CD4-positive, alpha-beta T cell treated with Interleukin-6 at 100 ng/mL for 8 hours (primary cell): ENCODE measurements around the gene ZNF444.

Source experiments
- DNase-seq: peaks from one replicate; pipeline ENCODE4 v3.0.0-alpha.2; 2020; ENCODE audit warnings: mixed read lengths, low spot score

The ZNF444 gene

DNA sequence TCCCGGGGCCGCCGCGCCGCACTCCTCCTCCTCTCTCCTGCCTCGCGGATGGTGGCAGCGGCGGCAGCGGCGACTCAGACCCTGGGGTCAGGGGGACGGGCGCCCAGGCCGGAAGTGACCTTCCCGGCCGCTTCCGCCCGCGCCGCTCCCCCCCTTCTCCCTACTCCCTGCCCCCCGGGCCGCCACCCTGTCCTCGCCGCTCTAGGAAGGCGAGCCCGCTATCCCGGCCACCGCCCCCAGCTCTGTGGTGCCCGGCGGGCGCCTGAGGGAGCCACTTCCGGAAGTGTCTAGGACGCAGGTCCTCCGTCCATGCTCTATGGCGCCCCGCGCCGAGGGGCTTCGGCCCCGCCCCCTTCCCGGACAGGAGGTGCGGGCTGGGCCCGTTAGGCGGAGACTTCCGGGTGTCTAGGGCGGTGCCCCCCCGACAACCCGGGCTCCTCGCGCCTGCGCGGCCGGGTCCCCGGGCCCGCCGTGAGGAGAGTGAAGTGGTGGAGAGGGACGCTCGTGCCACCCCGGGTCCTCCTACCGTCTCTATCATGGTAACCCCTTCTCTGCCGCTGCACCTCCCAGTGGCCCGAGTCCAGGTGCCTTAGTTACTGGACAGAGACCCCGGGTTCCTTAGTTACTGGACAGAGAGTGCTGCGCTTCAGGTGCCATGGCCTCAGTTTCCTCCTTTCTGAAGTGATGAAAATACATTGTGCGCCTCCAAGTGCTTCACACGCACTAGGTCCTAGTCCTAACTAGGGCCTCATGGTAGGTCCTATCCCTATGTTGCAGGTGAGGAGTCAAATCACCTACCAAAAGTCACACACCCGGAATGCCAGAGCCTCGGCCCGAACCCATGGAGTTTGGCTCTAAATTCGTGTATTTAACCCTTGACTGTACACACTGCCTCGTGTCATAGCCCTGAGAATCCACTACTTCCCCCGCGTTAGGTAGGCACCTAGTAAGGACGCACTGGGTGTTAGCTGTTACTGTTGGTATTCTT lies 19.6 kb upstream of the ZNF444 start, which contains the start of gene ZNF787:
TSS of gene ZNF787 (minus strand) at position 116 of the 988 bp plus-strand sequence. CDS start 18,078 bp downstream, outside the sequence.
- DNase-seq: peak; percentile 97

DNA sequence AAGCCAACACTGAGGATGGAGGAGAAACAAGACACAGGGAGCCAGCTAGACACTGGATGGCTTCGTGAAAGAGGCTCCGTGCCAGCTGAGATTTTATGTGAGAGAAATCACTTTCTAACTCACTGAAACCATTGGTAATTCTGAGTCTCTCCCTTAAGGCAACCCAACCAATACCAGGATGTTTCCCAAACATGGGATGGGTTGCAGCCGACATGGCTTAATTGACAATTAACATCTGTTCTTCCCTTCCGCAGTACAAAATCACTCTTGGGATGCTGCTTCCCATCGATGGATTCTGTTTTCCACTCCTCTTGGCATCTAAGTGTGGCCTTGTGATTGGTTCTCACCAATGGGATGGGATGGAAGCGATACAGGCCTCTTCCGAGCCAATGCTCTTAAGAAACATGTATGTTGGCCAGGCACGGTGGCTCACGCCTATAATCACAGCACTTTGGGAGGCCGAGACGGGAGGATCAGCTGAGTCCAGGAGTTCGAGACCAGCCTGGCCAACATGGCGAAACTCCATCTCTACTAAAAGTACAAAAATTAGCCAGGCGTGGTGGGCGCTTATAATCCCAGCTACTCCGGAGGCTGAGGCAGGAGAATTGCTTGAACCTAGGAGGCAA lies 17.7 kb upstream of the ZNF444 start:
- no peak for DNase-seq

DNA sequence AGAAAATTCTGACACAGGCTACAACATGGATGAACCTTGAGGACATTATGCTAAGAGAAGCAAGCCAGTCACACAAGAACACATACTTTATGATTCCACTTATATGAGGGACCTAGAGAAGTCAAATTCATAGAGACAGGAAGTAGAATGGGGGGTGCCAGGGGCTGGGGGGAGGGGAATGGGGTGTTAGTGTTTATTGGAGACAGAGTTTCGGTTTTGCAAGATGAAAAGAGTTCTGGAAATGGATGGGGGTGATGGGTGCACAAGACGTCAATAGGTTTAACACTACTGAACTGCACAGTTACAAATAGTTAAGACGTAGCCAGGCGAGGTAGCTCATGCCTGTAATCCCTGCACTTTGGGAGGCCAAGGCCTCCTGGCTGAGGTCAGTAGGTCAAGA lies 16.5 kb upstream of the ZNF444 start:
- DNase-seq: peak; percentile 52

DNA sequence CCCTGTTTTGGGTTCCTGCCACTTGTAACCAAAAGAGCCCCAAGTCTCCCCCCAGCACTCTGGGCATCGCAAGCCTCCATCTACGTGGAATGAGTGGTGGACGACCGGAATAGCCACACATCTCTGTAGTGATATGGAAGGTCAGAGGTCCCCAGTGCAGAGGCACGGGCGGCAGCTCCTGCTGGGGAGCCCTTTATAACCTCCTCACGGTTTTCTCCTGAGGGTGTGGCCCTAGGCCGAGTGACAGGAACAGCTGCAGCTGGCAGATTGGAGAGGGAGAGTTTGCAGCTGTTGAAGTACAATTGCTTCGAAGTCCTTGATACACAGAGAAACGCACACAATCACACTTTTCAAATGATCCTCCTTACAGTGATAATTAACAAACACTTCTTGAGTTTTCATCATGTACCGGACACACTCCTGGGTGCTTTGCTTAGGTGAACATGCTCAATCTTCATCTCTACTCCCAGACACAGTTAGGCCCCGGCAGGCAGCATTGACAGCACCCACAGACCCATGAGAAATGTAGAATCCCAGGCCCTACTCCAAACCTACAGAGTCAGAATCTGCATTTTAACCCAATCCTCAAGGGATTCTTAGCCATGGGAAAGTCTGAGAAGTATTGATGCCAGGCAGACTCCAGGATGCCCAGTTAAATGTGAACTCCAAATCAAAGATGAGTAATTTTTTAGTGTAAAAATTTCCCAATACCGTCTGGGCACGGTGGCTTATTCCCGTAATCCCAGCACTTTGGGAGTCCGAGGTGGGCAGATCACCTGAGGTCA lies 15.1 kb upstream of the ZNF444 start:
- no peak for DNase-seq

DNA sequence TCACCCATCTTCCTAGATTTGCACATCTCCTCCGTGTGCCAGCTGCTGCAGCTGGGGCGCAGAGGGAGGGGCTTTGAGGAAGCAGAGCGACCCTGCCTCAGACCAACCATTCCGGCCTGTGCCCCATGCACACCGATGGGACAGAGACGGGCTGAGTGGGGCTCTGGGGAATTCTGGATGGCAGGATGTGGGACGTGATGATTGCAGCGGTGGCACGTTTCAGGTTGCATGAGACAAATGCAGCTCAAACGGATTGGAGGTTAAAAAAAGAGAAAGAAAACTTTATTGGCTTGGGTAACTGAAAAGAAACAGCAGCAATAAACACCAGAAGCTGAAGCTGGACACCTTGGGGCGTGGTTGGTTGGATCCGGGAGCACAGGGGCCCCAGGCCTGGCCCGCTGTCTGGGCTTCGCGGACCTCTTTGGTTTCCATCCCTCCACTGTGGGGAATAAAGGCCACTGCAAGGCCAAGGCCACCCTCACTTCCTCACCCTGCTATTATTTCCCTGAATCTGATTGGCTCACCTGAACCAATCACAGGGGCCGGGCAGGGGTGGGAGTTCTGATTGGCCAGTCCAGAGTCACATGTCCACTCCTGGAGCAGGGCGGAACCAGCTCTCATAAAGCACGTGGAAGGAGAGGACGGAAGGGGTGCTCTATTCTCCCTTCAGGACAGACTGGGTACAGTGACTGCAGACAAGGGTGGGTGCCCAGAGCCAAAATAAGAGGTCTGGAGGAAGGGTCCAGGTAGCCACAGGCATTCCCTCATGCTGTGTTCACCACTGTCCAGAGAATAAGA lies 13.9 kb upstream of the ZNF444 start:
- DNase-seq: no peak

DNA sequence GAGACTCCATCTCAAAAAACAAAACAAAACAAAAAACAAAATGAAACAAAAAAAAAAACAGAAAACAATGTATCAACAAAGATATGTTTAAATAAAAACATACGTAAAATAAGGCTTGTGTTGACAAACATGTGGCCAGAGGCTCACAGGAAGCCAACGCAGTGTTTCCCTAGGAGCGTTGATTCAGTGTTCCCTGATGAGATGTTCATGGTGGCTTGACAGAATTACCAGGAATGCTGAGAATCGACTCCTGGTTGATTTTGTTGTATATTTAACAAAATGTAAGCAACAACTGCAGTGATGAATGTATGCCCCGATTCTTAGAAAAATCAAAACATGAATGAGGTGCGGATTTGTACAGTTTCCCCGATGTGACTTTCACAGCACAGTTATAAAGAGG lies 11.1 kb upstream of the ZNF444 start:
- no peak for DNase-seq

DNA sequence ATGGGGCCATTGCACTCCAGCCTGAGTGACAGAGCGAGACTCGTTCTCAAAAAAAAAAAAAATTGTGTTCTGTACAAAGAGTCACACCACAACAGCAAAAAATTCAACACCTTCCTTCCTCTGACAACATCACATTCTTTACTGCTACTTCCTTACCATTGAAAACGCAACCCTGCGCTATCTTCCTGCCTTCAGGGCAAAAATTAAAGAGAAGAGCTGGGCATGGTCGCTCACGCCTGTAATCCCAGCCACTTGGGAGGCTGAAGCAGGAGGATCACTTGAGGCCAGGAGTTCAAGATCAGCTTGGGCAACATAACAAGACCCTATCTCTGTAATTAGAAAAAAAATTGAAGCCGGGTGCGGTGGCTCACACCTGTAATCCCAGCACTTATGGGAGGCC lies 9.4 kb upstream of the ZNF444 start:
- no peak for DNase-seq

DNA sequence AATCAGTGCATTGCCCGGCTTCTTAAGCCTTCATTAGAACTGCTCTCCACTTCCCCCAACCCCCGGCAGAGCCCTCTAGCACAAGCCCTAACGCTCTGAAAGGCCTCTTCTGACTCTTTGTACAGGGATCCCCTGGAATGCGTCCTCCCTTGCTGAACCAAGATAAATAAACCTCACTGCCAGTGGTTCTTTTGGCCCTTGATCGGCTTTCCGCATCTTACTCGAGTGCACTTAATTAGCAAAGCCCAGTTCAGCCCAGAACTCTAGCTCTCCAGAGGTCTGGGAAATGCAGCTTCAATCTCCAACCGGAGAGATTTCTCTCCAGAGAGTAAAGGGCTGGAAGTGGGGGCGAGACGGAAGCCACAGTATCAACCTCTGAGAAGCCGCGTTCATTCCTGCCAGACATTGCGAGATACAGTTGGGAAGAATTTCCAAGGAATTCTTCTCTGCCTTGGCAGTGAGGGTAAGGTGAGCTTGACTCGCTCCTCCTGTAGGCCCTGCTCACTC lies 8.7 kb upstream of the ZNF444 start:
- DNase-seq: no peak

DNA sequence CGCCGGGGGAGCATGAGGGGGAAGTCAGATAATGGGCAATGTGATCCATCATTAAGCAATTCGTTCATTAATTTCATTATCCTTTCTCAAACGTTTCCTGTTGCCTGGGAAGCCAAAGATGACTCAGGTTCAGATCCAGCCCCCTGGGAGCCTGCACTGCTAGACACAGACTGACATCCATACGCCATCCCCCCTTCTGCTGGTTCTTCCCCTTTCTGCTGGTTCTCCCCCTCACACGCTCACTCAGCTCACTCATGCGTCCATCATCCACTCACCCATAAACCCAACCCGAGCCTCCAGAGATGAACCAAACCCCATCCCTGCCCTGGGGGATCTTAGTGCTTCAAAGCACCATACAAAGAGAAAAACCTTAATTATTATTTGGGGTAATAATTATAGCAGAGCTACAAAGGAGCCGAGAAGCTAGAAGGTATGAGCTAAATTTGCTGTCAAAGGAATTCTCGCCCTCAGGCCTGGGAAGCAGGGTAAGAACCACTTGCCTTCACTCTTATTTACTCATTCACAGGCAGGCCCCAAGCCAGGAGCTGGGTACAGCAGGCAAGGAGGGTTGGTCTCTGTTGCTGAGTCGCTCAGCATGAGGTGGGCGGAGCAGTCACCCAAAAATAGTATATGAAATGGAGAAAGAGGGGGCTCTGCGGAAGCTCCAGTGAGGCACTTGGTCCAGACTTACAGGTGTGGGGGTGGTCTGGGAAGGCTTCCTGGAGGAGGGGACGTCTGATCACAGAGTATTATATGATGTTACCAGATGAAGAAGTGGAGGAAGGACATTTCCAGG lies 7.0 kb upstream of the ZNF444 start:
- no peak for DNase-seq

DNA sequence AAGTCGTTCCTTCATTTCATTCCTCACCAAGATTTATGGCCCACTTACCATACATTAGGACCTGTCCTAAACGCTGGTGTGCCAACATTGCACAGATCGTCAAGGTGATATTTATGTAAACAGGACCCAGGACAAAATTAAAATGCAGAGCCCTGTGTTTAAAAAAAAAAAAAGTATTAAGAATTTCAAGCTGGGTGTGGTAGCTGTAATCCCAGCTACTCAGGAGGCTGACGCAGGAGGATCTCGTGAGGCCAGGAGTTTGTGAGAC lies 6.5 kb upstream of the ZNF444 start:
- no peak for DNase-seq

DNA sequence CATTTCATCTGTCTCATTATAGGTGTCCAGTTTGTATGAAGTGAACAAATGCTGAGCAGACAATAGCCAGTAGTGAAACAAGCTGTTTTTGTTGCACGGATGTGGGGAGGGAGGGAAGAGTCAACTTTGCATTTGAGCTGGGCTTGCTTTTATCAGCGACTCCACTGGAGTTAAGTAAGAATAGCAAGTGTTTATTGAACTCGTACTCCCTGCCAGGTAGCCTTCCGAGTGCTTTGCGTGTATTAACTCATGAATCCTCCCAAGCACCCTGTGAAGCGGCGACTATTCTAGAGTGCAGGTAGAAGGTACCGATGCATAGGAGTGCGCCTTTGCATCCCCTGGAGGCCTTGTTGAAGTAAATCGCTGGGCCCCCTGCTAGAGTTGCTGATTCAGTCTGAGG lies 4.7 kb upstream of the ZNF444 start:
- DNase-seq: no peak

DNA sequence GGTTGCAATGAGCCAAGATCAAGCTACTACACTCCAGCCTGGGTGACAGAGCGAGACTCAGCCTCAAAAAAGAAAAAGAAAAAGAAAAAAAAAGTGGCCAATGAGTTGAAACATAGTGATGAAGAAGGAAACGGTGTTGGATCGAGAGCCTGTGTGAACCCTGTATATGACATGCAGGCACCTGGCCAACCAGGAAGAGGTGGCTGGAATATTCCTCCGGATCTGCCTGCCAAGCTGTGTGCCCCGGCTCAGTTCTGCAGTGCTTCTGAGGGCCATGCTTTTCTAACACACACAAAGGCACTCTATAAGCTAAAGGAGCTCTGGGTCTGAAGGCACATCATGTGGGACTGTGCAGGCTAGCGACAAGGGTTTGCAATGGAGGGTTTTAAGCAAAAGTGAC lies 3.7 kb upstream of the ZNF444 start:
- no peak for DNase-seq

DNA sequence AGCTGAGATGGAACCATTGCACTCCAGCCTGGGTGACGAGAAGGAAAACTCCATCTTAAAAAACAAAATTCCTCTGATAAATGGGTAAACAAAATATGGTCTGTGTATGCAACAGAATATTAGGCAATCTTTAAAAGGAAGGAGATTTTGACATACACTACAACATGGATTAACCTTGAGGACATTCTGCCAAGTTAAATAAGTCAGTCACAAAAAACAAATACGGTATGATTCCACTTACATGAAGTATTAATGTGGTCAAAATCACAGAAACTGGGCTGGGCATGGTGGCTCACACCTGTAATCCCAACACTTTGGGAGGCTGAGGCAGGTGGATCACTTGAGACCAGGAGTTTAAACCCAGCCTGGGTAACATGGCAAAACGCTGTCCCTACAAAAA lies 3.0 kb upstream of the ZNF444 start:
- no peak for DNase-seq

DNA sequence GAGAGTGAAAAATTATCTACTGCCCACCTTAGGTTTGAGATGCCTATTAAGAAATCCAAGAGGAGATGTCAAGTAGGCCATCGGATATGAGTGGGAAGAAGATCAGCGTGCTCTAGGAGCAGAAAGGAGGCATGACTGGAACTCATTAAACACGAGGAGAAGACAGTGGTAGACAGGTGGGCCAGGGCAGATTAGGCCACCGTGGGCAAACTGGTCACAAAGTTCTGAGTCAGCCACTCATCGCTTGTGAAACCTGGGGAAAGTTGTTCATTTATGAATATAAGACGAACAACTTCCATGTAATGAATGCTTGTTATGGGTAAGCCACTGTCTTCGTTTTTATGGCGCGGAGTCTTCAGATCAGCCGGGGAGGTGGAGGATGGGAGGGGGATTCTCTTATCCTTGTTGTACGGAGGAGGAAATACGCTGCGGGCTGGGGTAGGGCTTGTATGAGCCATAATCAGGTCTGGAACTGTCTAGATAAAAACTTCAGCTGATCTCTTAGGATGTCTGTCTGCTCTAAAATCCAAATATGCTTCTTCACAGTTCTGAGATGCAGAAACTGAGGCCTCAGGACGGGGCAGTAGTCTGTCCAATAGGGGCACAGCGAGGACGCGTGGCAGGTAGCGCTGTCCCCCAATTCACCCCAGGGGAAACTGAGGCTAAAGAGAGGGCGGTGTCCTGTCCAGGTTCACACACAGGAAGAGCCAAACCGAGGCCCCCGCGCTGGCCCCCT lies 1.1 kb upstream of the ZNF444 start:
- no peak for DNase-seq

DNA sequence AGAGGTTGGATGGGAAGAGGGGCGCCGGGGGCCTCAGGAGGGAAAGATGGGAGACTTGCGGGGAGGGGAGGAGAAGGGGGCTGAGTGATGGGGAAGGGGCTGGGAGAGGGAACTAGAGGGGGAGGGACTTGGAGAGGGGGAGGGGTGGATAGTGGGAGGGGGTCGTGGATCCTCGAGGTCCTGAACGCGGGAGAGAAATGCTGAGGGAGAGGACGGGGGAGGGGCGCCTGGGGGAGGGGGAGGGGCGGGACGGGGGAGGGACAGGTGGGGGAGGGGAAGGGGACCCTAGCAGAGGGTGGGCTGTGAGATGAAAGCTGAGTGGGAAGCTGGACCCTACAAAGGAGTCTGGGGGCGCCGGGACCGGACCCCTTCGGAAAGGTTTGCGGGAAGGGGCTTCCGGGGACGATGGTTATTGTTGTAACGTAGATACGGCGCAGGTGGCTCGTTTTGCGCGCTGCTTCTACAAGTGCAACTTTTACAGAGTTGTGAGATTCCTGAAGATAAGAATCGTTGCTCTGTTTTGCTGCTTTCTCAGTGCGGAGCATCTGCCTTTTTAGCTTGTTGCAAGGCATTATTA lies 418 bp downstream of the ZNF444 start:
- DNase-seq: no peak

DNA sequence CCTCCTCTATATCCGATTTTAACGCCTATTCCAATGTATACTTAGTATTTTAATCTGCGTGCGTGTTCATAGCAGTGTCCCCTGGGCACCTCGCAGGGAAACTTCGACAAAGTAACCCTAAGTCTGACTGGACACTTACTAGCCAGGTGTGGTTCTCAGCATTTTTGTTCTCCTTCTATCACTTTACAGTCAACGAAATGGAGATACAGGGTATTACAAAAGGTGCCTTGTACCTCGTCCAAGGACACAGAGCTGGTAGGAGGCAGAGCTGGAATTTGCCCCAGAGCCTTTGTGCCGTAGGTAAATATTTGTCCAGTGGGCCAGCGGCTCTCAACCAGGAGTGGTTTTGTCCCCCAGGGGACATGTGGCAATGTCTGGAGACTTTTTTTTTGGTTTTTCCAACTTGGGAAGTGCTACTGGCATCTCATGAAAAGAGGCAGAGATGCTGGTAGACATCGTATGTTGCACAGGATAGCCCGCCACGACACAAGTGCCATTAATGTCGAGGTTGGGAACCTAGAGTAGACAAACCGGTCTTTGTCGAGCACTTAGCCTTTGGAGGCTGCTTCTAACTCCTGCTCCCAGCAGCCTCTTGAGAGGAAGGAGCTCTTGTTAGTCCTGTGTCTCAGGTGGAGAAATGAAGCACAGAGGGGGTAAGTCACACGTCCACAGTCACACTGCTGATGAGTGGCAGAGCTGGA lies 1.1 kb downstream of the ZNF444 start:
- no peak for DNase-seq

DNA sequence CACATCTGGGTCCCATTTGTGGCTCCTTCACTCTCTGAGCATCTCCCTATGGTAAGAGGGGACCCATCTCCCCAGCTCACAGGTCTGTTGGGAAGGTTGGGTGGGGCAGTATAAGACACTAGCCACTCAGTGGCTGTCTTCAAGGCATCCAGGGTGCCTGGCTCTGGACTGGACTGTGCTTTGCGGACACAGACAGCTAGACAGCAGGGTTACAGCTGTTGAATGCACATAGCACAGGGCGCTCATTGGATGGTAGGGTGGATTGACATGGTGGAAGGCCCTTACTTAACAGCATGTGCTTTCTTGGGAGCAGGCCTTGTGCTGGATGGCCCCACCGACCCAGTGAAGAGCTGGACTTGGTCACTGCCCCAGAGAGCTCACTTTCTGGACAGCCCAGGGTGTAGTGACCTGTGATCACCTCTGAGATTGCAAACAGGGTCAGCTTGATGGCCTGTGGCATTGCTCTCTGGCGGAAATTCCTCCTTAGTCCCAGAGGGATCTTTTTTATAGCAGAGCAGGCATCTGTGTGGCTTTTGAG lies 1.9 kb downstream of the ZNF444 start:
- no peak for DNase-seq

DNA sequence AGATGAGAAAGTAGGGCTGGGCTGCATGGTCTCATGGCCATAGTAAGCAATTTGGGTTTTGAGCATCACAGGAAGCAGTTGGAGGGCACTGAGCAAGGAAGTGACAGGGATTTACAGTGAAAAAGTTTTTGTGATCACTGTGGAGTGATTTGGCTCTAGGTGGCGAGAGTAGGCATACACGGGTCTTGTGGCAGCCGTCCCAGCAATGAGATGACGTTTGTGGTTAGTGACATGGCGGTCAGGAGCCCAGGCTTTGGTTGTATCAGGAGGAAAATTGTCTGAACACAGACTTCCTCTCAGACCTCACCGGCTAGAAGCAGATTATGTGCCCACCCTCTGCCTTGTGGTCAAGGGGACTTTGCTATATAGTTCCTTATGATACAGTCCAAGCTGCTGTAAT lies 3.3 kb downstream of the ZNF444 start:
- DNase-seq: no peak

DNA sequence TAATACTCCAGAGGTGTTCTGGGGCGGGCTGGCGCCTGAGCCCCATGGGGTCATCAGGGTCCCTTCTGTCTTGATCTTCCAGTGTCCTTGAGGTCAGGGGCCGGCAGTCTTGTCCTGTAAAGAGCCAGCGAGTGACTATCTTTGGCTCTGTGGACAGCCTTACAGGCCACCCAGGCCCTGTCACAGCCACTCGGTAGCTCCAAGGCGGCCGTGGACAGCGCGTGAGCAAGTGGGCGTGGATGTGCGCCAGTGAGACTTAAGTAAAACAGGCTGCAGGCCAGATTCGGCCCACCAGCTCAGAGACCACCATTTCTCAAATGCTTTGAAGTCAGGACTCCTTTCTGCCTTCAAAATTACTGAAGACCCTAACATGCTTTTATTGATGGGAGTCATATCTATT lies 3.7 kb downstream of the ZNF444 start:
- no peak for DNase-seq
